ENCODE results near the gene ENO3. TPM values are rescaled to one million over a fixed set of nuclear protein-coding genes. Genes with fewer than 3 reads are reported as not detected.

The ENO3 gene
- total and polyA plus RNA-seq, 2 donors (not counting 3 experiments of a cell fraction or from before 2014, with no cell fraction given) = 5.5 to 5.9 TPM

DNA sequence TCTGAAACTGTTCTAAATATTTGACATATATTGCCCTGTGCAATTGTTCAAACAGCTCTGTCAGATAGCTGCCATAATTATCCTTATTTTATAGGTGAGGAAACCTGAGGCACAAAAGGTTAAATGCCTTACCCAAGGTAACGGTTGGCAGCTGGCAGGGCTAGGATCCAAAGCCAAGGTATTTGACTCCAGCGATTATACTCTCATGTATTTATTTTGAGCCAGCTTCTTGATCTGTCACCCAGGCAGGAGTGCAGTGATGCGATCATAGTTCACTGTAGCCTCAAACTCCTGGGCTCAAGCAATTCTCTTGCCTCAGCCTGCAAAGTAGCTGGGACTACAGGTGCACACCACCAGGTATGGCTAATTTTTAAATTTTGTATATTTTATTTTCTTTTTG lies 7.2 kb downstream of the ENO3 start:
- TF ChIP-seq MYC (IDR thresholded peaks at IDR 0.05; ENCODE audit: low read depth, low read length) (no peak), FOS (IDR thresholded peaks at IDR 0.05; ENCODE audit: borderline replicate concordance, insufficient read depth, low read length) (no peak), POLR2AphosphoS5 (IDR thresholded peaks at IDR 0.05; ENCODE audit: insufficient read depth, low read depth, low read length) (no peak), CTCF (IDR thresholded peaks at IDR 0.05; ENCODE audit: extremely low read depth in 1 of 2, insufficient read depth in 1 of 2, low read depth in 1 of 2, low read length in 2 of 2) (no peak), GATA2 (IDR thresholded peaks at IDR 0.05; ENCODE audit: insufficient read depth, insufficient read length, low read depth, low read length) (no peak), JUN (IDR thresholded peaks at IDR 0.05; ENCODE audit: borderline replicate concordance, insufficient read depth, insufficient read length, low read depth) (no peak), EZH2 (IDR thresholded peaks at IDR 0.05; ENCODE audit: borderline replicate concordance, low read depth, low read length, severe bottlenecking) (no peak), POLR2A (IDR thresholded peaks at IDR 0.05; ENCODE audit: low read depth, low read length) (no peak), MAX (IDR thresholded peaks at IDR 0.05; ENCODE audit: insufficient read depth, insufficient read length) (no peak)
- Histone ChIP-seq H3K9ac (replicated peaks; ENCODE audit: extremely low read depth, insufficient read depth, low read length) (no peak overlapping the region), H3K4me3 (replicated peaks in 1 of 3; ENCODE audit: insufficient read depth in 1 of 3, low read depth in 1 of 3, low read length in 3 of 3) (no peak overlapping the region), H3K9me3 (replicated peaks; ENCODE audit: control insufficient read depth, insufficient read depth, low read length) (no peaks in the 10 kb centered on the region), H3K9me1 (replicated peaks; ENCODE audit: control insufficient read depth, extremely low read depth, insufficient read depth, low read length) (no peaks in the 10 kb centered on the region), H3K36me3 (ENCODE audit: control insufficient read depth in 2 of 2, extremely low read depth in 1 of 2, insufficient read depth in 2 of 2, low read length in 2 of 2) (peaks cover 0 to 7% of the 10 kb centered on the region in 2 experiments), H3K27me3 (ENCODE audit: control insufficient read depth in 2 of 2, insufficient read depth in 2 of 2, low read length in 2 of 2) (no peaks in the 10 kb centered on the region), H2AFZ (ENCODE audit: low read depth, low read length) (no peak overlapping the region), H3K27ac (ENCODE audit: insufficient read depth, low read depth, low read length) (no peak overlapping the region), H3K79me2 (ENCODE audit: control insufficient read depth, insufficient read depth, low read length) (no peaks in the 10 kb centered on the region), H4K20me1 (replicated peaks; ENCODE audit: control insufficient read depth, extremely low read depth, insufficient read depth, low read length) (no peaks in the 10 kb centered on the region), H3K4me1 (ENCODE audit: control insufficient read depth, extremely low read depth, insufficient read depth, low read length) (peaks cover 10% of the 10 kb centered on the region), H3K4me2 (ENCODE audit: insufficient read depth, low read length) (no peak overlapping the region)
- intact Hi-C loops (cut with micrococcal nuclease) (no loop called here), dilution Hi-C loops (cut with MboI; ENCODE audit: extremely low pct_ligation_motif_present, low sequenced_read_pairs) (no loop called here)
- no TSS peak for BruUV-seq (replicated peaks)
- CTCF ChIA-PET = interaction anchor here (1.1 to 3.3 kb wide), 2 partner anchors 49 to 55 kb away, joined by 4 to 22 read pairs; partner anchors contain the start of gene CHRNE
- POLR2A ChIA-PET = interaction anchor here (0.7 kb wide), 1 partner anchor 10 kb away, joined by 4 read pairs; the partner anchor contains the start of gene PFN1
- FAIRE-seq (no peak), DNase-seq (ENCODE audit: low read depth, low spot score) (no peak)

Data from endothelial cell of umbilical vein (primary cell).